Stomach smooth muscle (tissue), 2 donors: Measurements from ENCODE around the gene SOX13.
A peak's percentile ranks its signal among the peaks of the same experiment; 100 is the strongest.
"Not testable (repeated sequence)": the region's sequence is repeated elsewhere in the genome, so short reads cannot be mapped to it uniquely, and the experiment has no call there.

Experiments
- H3K27ac ChIP-seq: one replicate; pipeline ENCODE4 v1.7.0; 2013; ENCODE audit warnings: mild to moderate bottlenecking, low read length, inconsistent platforms
- H3K27me3 ChIP-seq, 2 donors: one replicate each; pipeline ENCODE4 v1.7.0; 2013; ENCODE audit warnings: low read length in 2 of 2; ENCODE audit not compliant: insufficient read depth in 2 of 2, control insufficient read depth in 1 of 2
- H3K36me3 ChIP-seq, 2 donors: one replicate each; pipeline ENCODE4 v1.7.0; 2013; ENCODE audit warnings: low read length in 2 of 2; ENCODE audit not compliant: control insufficient read depth in 2 of 2, insufficient read depth in 2 of 2
- H3K4me1 ChIP-seq: one replicate; pipeline ENCODE4 v1.7.0; 2013; ENCODE audit warnings: low read length; ENCODE audit not compliant: control insufficient read depth, insufficient read depth
- H3K4me3 ChIP-seq, 2 donors: one replicate each; pipeline ENCODE4 v1.7.0; 2013; ENCODE audit warnings: low read length in 2 of 2
- H3K9ac ChIP-seq, 2 donors: one replicate each; pipeline ENCODE4 v1.7.0; 2013; ENCODE audit warnings: low read length in 2 of 2, mild to moderate bottlenecking in 1 of 2
- H3K9me3 ChIP-seq, 2 donors: one replicate each; pipeline ENCODE4 v1.7.0; 2013; ENCODE audit warnings: low read length in 2 of 2; ENCODE audit not compliant: control insufficient read depth in 2 of 2
- donor health status: healthy.
- donor health status: Pancreatic carcinoma.

SOX13 gene

GRCh38 chr1:204041803-204042505, 31.0 kb upstream of the SOX13 start:
- no peak overlapping the region for H3K9ac ChIP-seq
- peak overlapping the region in 1 of 2 donors; percentile 25 for H3K4me3 ChIP-seq
- H3K36me3 ChIP-seq, result no peaks in the 10 kb centered on the region
- peaks cover 6% of the 10 kb centered on the region for H3K4me1 ChIP-seq
- no peaks in the 10 kb centered on the region for H3K9me3 ChIP-seq
- peak overlapping the region; percentile 37 for H3K27ac ChIP-seq
- peaks cover 0 to 5% of the 10 kb centered on the region in 2 donors for H3K27me3 ChIP-seq

GRCh38 chr1:204042516-204042915, 30.4 kb upstream of the SOX13 start:
- Histone ChIP-seq H3K9ac (no peak overlapping the region), H3K4me3 (no peak overlapping the region), H3K36me3 (no peaks in the 10 kb centered on the region), H3K4me1 (peaks cover 6% of the 10 kb centered on the region), H3K27ac (peak overlapping the region; percentile 37), H3K9me3 (no peaks in the 10 kb centered on the region), H3K27me3 (peaks cover 0 to 5% of the 10 kb centered on the region in 2 donors)

GRCh38 chr1:204043680-204044079, 29.2 kb upstream of the SOX13 start:
- Histone ChIP-seq H3K9me3 (no peaks in the 10 kb centered on the region), H3K9ac (no peak overlapping the region), H3K4me1 (peaks cover 6% of the 10 kb centered on the region), H3K27me3 (peaks cover 0 to 5% of the 10 kb centered on the region in 2 donors), H3K4me3 (no peak overlapping the region), H3K36me3 (no peaks in the 10 kb centered on the region), H3K27ac (no peak overlapping the region)

GRCh38 chr1:204044448-204044847, 28.5 kb upstream of the SOX13 start:
- no peaks in the 10 kb centered on the region for H3K36me3 ChIP-seq
- no peak overlapping the region for H3K4me3 ChIP-seq
- peaks cover 0 to 5% of the 10 kb centered on the region in 2 donors for H3K27me3 ChIP-seq
- peaks cover 6% of the 10 kb centered on the region for H3K4me1 ChIP-seq
- H3K27ac ChIP-seq, result no peak overlapping the region
- no peak overlapping the region for H3K9ac ChIP-seq
- no peaks in the 10 kb centered on the region for H3K9me3 ChIP-seq

GRCh38 chr1:204045430-204045829, 27.5 kb upstream of the SOX13 start:
- Histone ChIP-seq H3K9ac (no peak overlapping the region), H3K9me3 (no peaks in the 10 kb centered on the region), H3K27ac (no peak overlapping the region), H3K36me3 (no peaks in the 10 kb centered on the region), H3K4me1 (peaks cover 6% of the 10 kb centered on the region), H3K4me3 (no peak overlapping the region), H3K27me3 (peaks cover 0 to 5% of the 10 kb centered on the region in 2 donors)

- Histone ChIP-seq H3K4me3 (no peak overlapping the region), H3K4me1 (peaks cover 5% of the 10 kb centered on the region)
Measured at GRCh38 chr1:204046346-204046745, 26.6 kb upstream of the SOX13 start.

GRCh38 chr1:204048796-204049195, 24.1 kb upstream of the SOX13 start:
- not testable (repeated sequence) for H3K9ac ChIP-seq, H3K4me3 ChIP-seq, H3K36me3 ChIP-seq, H3K27me3 ChIP-seq, H3K4me1 ChIP-seq, H3K9me3 ChIP-seq, H3K27ac ChIP-seq

More at GRCh38 chr1:204046346-204046745, 26.6 kb upstream of the SOX13 start:
- H3K9me3 ChIP-seq, result no peaks in the 10 kb centered on the region
- H3K27me3 ChIP-seq, result peaks cover 0 to 5% of the 10 kb centered on the region in 2 donors
- no peaks in the 10 kb centered on the region for H3K36me3 ChIP-seq
- no peak overlapping the region for H3K9ac ChIP-seq
- no peak overlapping the region for H3K27ac ChIP-seq

- H3K9ac ChIP-seq, result no peak overlapping the region
Measured at GRCh38 chr1:204051258-204051657, 21.7 kb upstream of the SOX13 start.

GRCh38 chr1:204051718-204052117, 21.2 kb upstream of the SOX13 start:
- H3K36me3 ChIP-seq, result no peaks in the 10 kb centered on the region
- H3K4me3 ChIP-seq, result no peak overlapping the region
- H3K4me1 ChIP-seq, result no peaks in the 10 kb centered on the region
- no peaks in the 10 kb centered on the region for H3K27me3 ChIP-seq
- H3K9me3 ChIP-seq, result no peaks in the 10 kb centered on the region
- no peak overlapping the region for H3K9ac ChIP-seq
- H3K27ac ChIP-seq, result no peak overlapping the region

More at GRCh38 chr1:204051258-204051657, 21.7 kb upstream of the SOX13 start:
- Histone ChIP-seq H3K4me1 (no peaks in the 10 kb centered on the region), H3K27ac (no peak overlapping the region), H3K4me3 (no peak overlapping the region), H3K9me3 (no peaks in the 10 kb centered on the region), H3K36me3 (no peaks in the 10 kb centered on the region), H3K27me3 (no peaks in the 10 kb centered on the region)

- Histone ChIP-seq H3K36me3 (no peaks in the 10 kb centered on the region), H3K4me3 (no peak overlapping the region), H3K9ac (no peak overlapping the region), H3K4me1 (no peaks in the 10 kb centered on the region), H3K9me3 (no peaks in the 10 kb centered on the region), H3K27me3 (no peaks in the 10 kb centered on the region), H3K27ac (no peak overlapping the region)
Measured at GRCh38 chr1:204053893-204054292, 19.0 kb upstream of the SOX13 start.

- Histone ChIP-seq H3K27me3 (no peaks in the 10 kb centered on the region), H3K4me3 (no peak overlapping the region), H3K9ac (no peak overlapping the region), H3K36me3 (no peaks in the 10 kb centered on the region), H3K9me3 (no peaks in the 10 kb centered on the region), H3K4me1 (no peaks in the 10 kb centered on the region), H3K27ac (no peak overlapping the region)
Measured at GRCh38 chr1:204059970-204060369, 12.9 kb upstream of the SOX13 start.
